Measurements from ENCODE around the gene ANKRD24.

DNA sequence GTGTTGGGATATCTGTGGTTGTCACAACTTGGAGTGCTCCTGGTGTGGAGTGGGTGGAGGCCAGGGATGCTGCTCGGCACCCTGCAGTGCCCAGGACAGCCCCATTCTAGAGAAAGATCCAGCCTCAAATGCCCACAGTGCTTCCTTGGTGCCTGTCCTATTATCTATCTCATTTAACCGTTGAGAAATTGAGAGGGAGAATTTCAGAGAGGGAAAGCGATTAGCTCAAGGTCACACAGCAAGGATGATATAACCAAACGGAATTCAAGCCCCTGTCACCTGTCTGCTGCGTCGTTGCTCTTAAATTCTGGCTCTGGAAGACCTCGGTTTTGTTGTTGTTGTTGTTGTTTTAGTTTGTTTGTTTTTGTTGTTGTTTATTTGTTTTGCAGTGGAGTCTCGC lies 13.5 kb downstream of the ANKRD24 start:
- TF ChIP-seq CAMTA2 (CRISPR knock-in tag; IDR thresholded peaks at IDR 0.05; ENCODE audit: borderline replicate concordance), result no peak
- TF ChIP-seq TEAD2 (CRISPR knock-in tag; IDR thresholded peaks at IDR 0.05), result no peak
- no peak for TF ChIP-seq SIN3A (IDR thresholded peaks at IDR 0.05; ENCODE audit: borderline replicate concordance, low read depth, low read length)
